ENCODE measurements around the gene NTN1.

Gene NTN1

DNA sequence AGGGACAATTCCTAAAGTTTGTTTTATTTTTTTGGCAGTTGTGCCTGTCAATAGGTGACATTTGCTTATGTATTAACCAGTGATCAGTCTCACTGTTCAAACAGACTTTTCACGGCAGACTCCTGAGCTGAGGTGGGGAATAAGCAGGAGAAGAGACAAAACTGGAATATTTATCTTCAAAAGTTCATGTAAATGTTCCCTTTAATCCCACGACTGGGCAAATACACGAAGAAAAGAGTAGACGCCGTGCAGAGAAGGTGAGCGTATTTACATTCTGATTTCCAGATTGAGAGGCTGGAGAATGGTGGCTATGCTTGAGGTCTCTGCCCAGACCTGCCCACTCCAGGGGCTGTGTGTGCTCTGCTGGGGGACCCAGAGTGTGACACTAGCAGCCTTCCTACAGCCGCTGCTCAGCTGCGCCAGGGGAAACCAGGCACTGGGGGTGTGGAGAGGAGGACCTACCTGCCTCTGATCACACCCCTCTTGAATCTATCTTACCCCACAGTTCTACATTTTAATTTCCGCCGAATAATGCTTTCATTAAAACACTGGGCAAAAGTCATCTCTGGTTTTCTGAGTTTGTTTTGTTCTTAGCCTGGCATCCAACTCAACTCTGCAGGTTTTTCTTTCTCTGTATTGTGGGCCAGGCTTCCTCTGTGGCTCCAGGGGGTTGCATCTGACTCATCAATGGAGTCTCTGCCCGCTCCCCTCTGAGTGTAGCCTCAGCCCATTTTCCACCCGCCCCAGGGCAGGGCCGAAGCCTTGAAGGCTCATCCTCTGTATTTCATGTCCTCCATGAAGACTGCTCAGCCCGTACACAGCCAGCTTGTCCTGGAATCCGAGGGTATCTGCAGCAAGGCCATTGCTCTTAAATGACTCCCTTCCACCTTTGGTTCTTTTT lies 237.1 kb downstream of the NTN1 start:
- no peak overlapping the region for H3K9ac ChIP-seq (ENCODE audit: low read length)
- no peak overlapping the region for H3K27ac ChIP-seq (ENCODE audit: low read depth, low read length, poor library complexity, severe bottlenecking)
- H3K36me3 ChIP-seq (ENCODE audit: insufficient read depth, low read length): no peaks in the 10 kb centered on the region
- H3K4me1 ChIP-seq (ENCODE audit: insufficient read depth, low read length, severe bottlenecking): no peaks in the 10 kb centered on the region
- H3F3A ChIP-seq (ENCODE audit: insufficient read depth, low read length): no peaks in the 10 kb centered on the region
- no peaks in the 10 kb centered on the region for H3K27me3 ChIP-seq (ENCODE audit: insufficient read depth, low read length)
- no peak overlapping the region for H3K4me2 ChIP-seq (ENCODE audit: low read length)
- TF ChIP-seq, protein P1, sequence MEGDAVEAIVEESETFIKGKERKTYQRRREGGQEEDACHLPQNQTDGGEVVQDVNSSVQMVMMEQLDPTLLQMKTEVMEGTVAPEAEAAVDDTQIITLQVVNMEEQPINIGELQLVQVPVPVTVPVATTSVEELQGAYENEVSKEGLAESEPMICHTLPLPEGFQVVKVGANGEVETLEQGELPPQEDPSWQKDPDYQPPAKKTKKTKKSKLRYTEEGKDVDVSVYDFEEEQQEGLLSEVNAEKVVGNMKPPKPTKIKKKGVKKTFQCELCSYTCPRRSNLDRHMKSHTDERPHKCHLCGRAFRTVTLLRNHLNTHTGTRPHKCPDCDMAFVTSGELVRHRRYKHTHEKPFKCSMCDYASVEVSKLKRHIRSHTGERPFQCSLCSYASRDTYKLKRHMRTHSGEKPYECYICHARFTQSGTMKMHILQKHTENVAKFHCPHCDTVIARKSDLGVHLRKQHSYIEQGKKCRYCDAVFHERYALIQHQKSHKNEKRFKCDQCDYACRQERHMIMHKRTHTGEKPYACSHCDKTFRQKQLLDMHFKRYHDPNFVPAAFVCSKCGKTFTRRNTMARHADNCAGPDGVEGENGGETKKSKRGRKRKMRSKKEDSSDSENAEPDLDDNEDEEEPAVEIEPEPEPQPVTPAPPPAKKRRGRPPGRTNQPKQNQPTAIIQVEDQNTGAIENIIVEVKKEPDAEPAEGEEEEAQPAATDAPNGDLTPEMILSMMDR (IDR thresholded peaks at IDR 0.05; ENCODE audit: low read length): no peak
- no peak for TF ChIP-seq EZH2 (IDR thresholded peaks at IDR 0.05; ENCODE audit: borderline replicate concordance, low read length)
- H3K9me3 ChIP-seq (ENCODE audit: low read length): no peaks in the 10 kb centered on the region
- H3K79me2 ChIP-seq (ENCODE audit: insufficient read depth, low read length): no peaks in the 10 kb centered on the region
- H3K9me2 ChIP-seq (ENCODE audit: low read depth, low read length): no peaks in the 10 kb centered on the region
- no peak overlapping the region for H3K4me3 ChIP-seq (ENCODE audit: low read depth, low read length, poor library complexity, severe bottlenecking)
- no peaks in the 10 kb centered on the region for H4K20me1 ChIP-seq (ENCODE audit: insufficient read depth, low read length)
- H2AFZ ChIP-seq (ENCODE audit: low read length): no peak overlapping the region

DNA sequence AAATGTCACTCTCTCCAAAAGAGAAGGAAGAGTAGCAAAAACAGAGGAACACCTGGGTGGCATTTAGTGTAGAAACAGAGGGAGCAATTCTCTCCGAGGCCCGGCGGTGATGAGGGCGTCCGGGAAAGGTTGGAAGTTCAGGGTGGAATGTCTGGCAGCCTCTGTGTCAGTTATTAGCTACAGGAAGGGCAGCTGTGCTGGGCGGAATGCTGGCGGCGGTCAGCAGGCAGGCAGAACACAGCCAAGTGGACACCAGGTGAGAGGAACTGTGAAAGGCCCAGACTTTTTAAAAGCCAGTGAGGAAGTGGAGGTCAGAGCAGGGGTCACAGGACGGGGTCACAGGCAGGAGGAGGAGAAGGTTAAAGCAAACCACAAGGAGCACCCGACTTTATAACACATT lies 238.1 kb downstream of the NTN1 start:
- H3K4me2 ChIP-seq (ENCODE audit: low read length): no peak overlapping the region
- no peaks in the 10 kb centered on the region for H3K27me3 ChIP-seq (ENCODE audit: insufficient read depth, low read length)
- TF ChIP-seq, protein P1 (IDR thresholded peaks at IDR 0.05; ENCODE audit: low read length): no peak
- no peak for TF ChIP-seq EZH2 (IDR thresholded peaks at IDR 0.05; ENCODE audit: borderline replicate concordance, low read length)
- no peak overlapping the region for H3K9ac ChIP-seq (ENCODE audit: low read length)
- H3K9me2 ChIP-seq (ENCODE audit: low read depth, low read length): no peaks in the 10 kb centered on the region
- no peak overlapping the region for H3K27ac ChIP-seq (ENCODE audit: low read depth, low read length, poor library complexity, severe bottlenecking)
- H4K20me1 ChIP-seq (ENCODE audit: insufficient read depth, low read length): no peaks in the 10 kb centered on the region
- H2AFZ ChIP-seq (ENCODE audit: low read length): no peak overlapping the region
- H3K36me3 ChIP-seq (ENCODE audit: insufficient read depth, low read length): no peaks in the 10 kb centered on the region
- no peak overlapping the region for H3K4me3 ChIP-seq (ENCODE audit: low read depth, low read length, poor library complexity, severe bottlenecking)
- no peaks in the 10 kb centered on the region for H3K4me1 ChIP-seq (ENCODE audit: insufficient read depth, low read length, severe bottlenecking)
- H3K79me2 ChIP-seq (ENCODE audit: insufficient read depth, low read length): no peaks in the 10 kb centered on the region
- no peaks in the 10 kb centered on the region for H3F3A ChIP-seq (ENCODE audit: insufficient read depth, low read length)
- no peaks in the 10 kb centered on the region for H3K9me3 ChIP-seq (ENCODE audit: low read length)

DNA sequence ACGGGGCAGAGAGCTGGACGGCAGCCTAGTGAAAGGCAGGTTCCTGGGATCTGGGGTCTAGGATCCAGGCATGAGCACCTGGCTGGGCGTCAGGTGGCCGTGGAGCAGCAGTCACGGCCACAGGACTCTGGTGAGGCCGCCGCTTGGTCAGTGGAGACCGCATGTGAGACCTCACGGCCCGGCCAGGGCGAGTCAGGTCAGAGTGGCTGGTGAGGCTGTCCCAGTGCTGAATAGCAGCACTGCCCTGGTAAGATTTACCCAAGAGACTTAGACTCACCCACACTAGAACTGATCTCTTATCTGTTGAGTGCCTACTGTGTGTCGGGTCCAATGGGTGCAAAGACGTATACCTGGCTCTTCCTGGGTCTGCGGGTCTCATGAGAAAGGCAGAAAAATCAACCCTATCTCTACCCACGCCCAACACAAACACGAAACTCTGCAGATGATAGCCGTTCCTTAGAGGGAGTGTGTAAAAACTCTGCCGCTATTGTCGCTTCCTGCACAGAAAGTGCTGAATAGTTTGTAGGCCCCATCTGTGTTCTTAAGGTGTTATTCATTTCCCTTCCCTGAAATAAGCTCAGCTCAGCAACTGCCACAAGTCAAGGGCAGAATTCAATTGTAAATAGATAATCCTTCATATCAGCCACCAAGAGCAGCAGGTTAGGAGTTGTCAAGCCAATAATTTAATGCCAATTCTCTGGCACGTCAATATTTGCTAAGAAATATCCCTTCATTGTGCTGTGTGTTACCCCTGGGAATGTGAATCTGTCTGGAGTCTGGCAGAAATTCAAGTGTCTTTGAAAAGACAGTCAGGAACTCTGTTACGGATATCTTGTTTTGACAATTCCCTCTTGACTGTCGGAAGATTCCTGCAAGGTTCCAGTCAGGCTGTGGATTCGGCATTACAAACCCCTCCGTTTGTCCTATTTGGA lies 240.0 kb downstream of the NTN1 start:
- no peaks in the 10 kb centered on the region for H3F3A ChIP-seq (ENCODE audit: insufficient read depth, low read length)
- H2AFZ ChIP-seq (ENCODE audit: low read length): no peak overlapping the region
- H3K9me2 ChIP-seq (ENCODE audit: low read depth, low read length): no peaks in the 10 kb centered on the region
- no peaks in the 10 kb centered on the region for H3K9me3 ChIP-seq (ENCODE audit: low read length)
- H3K9ac ChIP-seq (ENCODE audit: low read length): no peak overlapping the region
- no peak for TF ChIP-seq EZH2 (IDR thresholded peaks at IDR 0.05; ENCODE audit: borderline replicate concordance, low read length)
- TF ChIP-seq, protein P1 (IDR thresholded peaks at IDR 0.05; ENCODE audit: low read length): no peak
- H3K27ac ChIP-seq (ENCODE audit: low read depth, low read length, poor library complexity, severe bottlenecking): no peak overlapping the region
- H3K36me3 ChIP-seq (ENCODE audit: insufficient read depth, low read length): no peaks in the 10 kb centered on the region
- H3K79me2 ChIP-seq (ENCODE audit: insufficient read depth, low read length): no peaks in the 10 kb centered on the region
- H4K20me1 ChIP-seq (ENCODE audit: insufficient read depth, low read length): no peaks in the 10 kb centered on the region
- no peak overlapping the region for H3K4me2 ChIP-seq (ENCODE audit: low read length)
- H3K27me3 ChIP-seq (ENCODE audit: insufficient read depth, low read length): no peaks in the 10 kb centered on the region
- no peaks in the 10 kb centered on the region for H3K4me1 ChIP-seq (ENCODE audit: insufficient read depth, low read length, severe bottlenecking)
- H3K4me3 ChIP-seq (ENCODE audit: low read depth, low read length, poor library complexity, severe bottlenecking): no peak overlapping the region

Data from OCI-LY1 (cell line).